ENCODE results near the gene CAMTA1.

CAMTA1 gene

DNA sequence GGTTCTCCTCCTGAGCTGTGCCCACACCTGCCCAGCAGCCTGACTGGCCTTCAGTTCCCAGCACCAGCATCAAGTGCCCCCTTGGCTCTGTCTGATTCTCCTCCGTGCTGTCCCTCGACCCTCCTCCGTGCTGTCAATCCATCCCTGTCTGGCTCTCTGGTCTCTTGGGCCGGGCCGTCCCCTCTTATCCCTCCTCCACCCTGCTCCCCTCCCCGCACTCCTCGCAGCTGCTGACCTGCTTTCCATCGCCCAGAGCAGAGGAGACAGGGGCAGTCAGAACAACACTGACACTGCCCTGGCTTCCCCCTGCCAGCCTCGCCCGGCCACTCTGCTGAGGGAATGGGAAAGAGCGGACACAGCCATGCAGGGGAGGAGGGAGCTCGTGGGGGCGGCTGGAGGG, 267.4 kb downstream of the CAMTA1 start:
- Histone ChIP-seq H3K4me1 (ENCODE audit: insufficient read depth, poor library complexity, severe bottlenecking) (no peaks in the 10 kb centered on the region), H3K36me3 (ENCODE audit: low read depth) (no peaks in the 10 kb centered on the region), H3K9me3 (ENCODE audit: severe bottlenecking) (no peaks in the 10 kb centered on the region), H3K27ac (ENCODE audit: poor library complexity, severe bottlenecking) (no peak overlapping the region), H3K27me3 (ENCODE audit: insufficient read depth, poor library complexity, severe bottlenecking) (no peaks in the 10 kb centered on the region), H3K4me3 (ENCODE audit: severe bottlenecking) (no peak overlapping the region)
- DNase-seq (ENCODE audit: low spot score) = no peak
- TF ChIP-seq, protein P1, sequence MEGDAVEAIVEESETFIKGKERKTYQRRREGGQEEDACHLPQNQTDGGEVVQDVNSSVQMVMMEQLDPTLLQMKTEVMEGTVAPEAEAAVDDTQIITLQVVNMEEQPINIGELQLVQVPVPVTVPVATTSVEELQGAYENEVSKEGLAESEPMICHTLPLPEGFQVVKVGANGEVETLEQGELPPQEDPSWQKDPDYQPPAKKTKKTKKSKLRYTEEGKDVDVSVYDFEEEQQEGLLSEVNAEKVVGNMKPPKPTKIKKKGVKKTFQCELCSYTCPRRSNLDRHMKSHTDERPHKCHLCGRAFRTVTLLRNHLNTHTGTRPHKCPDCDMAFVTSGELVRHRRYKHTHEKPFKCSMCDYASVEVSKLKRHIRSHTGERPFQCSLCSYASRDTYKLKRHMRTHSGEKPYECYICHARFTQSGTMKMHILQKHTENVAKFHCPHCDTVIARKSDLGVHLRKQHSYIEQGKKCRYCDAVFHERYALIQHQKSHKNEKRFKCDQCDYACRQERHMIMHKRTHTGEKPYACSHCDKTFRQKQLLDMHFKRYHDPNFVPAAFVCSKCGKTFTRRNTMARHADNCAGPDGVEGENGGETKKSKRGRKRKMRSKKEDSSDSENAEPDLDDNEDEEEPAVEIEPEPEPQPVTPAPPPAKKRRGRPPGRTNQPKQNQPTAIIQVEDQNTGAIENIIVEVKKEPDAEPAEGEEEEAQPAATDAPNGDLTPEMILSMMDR (IDR thresholded peaks at IDR 0.05; ENCODE audit: poor library complexity, severe bottlenecking) = no peak
- no peak for ATAC-seq (ENCODE audit: low read depth)

DNA sequence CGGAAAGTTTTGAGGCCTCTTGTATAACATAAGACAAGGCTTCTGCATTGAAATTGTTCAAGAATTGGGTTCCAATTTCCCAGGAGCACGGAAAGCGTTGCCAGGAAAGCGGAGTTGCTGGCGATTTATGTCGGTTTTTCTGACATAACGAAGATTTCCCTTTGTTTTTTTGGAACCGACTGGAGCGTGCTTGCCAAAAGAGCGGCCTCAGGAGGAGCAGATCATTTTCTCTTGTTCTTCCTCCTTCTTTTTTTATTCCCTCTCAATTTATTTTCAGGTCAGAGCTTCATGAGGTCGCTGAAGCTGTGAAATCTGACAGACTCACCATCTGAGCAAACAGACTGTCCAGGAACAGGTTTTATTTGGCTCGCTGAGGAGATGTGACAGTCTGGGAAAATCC, 275.5 kb downstream of the CAMTA1 start:
- no peak for ATAC-seq (ENCODE audit: low read depth)
- Histone ChIP-seq H3K27ac (ENCODE audit: poor library complexity, severe bottlenecking) (no peak overlapping the region), H3K4me1 (ENCODE audit: insufficient read depth, poor library complexity, severe bottlenecking) (no peaks in the 10 kb centered on the region)

DNA sequence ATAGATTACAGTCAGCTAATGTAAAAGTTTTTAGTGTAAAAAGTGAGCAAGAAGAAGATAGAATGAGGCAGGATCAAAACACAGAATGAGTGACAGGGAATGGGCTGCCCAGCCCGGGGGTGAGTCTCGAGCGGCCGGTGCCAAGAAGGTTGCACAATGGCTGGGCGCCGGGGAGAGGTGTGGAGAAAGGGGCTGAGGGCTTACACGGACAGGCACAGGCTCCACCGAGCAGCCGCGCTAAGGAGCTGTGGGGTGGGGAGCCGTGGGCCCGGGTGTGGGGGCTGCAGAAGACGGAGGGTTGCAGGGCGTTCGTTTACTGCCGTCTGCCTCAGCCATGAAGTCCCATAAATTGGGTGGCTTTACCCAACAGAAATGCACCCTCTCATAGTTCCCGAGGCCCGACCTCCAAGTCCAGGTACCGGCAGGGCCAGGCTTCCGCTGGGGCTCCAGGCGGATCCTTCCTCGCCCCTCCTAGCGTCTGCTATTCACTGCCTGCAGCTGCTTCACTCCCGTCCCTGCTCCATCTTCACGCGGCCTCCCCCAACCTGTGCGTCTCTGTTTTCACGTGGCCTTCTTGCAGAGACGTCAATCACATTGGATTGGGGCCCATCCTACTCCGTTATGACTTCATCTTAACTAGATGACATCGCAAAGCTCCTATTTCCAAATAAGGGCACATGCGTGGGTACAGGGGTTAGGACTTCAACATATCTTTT, 277.2 kb downstream of the CAMTA1 start:
- no peaks in the 10 kb centered on the region for H3K4me1 ChIP-seq (ENCODE audit: insufficient read depth, poor library complexity, severe bottlenecking)
- DNase-seq (ENCODE audit: low spot score) (no peak), ATAC-seq (ENCODE audit: low read depth) (no peak)
- H3K27ac ChIP-seq (ENCODE audit: poor library complexity, severe bottlenecking) = no peak overlapping the region
- TF ChIP-seq, protein P1 (IDR thresholded peaks at IDR 0.05; ENCODE audit: poor library complexity, severe bottlenecking) = no peak
- no peaks in the 10 kb centered on the region for H3K27me3 ChIP-seq (ENCODE audit: insufficient read depth, poor library complexity, severe bottlenecking)
- no peak overlapping the region for H3K4me3 ChIP-seq (ENCODE audit: severe bottlenecking)
- no peaks in the 10 kb centered on the region for H3K9me3 ChIP-seq (ENCODE audit: severe bottlenecking)
- no peaks in the 10 kb centered on the region for H3K36me3 ChIP-seq (ENCODE audit: low read depth)

More for the DNA sequence above, 275.5 kb downstream of the CAMTA1 start:
- TF ChIP-seq, protein P1 (IDR thresholded peaks at IDR 0.05; ENCODE audit: poor library complexity, severe bottlenecking) = no peak
- Histone ChIP-seq H3K27me3 (ENCODE audit: insufficient read depth, poor library complexity, severe bottlenecking) (no peaks in the 10 kb centered on the region), H3K9me3 (ENCODE audit: severe bottlenecking) (no peaks in the 10 kb centered on the region), H3K36me3 (ENCODE audit: low read depth) (no peaks in the 10 kb centered on the region), H3K4me3 (ENCODE audit: severe bottlenecking) (no peak overlapping the region)
- DNase-seq (ENCODE audit: low spot score) = no peak

DNA sequence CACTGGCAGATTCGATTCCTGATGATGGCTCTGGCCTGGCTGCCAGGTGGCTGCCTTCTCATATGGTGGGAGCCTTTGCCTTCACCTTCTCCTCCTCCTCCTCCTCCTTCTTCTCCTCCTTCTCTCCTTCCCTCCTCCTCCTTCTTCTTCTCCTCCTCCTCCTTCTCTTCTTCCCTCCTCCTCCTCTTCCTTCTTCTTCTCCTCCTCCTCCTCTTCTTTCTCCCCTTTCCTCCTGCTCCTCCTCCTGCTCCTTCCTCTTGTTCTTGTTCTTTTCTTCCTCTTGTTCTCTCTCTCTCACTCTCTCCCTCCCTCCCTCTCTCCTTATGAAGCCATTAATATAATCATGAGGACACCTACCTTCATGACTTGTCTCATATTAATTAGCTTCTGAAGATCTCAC, 278.7 kb downstream of the CAMTA1 start:
- DNase-seq (ENCODE audit: low spot score) (no peak), ATAC-seq (ENCODE audit: low read depth) (no peak)
- Histone ChIP-seq H3K27me3 (ENCODE audit: insufficient read depth, poor library complexity, severe bottlenecking) (no peaks in the 10 kb centered on the region), H3K4me1 (ENCODE audit: insufficient read depth, poor library complexity, severe bottlenecking) (no peaks in the 10 kb centered on the region), H3K4me3 (ENCODE audit: severe bottlenecking) (no peak overlapping the region), H3K9me3 (ENCODE audit: severe bottlenecking) (no peaks in the 10 kb centered on the region), H3K36me3 (ENCODE audit: low read depth) (no peaks in the 10 kb centered on the region), H3K27ac (ENCODE audit: poor library complexity, severe bottlenecking) (no peak overlapping the region)
- TF ChIP-seq, protein P1 (IDR thresholded peaks at IDR 0.05; ENCODE audit: poor library complexity, severe bottlenecking) = no peak

DNA sequence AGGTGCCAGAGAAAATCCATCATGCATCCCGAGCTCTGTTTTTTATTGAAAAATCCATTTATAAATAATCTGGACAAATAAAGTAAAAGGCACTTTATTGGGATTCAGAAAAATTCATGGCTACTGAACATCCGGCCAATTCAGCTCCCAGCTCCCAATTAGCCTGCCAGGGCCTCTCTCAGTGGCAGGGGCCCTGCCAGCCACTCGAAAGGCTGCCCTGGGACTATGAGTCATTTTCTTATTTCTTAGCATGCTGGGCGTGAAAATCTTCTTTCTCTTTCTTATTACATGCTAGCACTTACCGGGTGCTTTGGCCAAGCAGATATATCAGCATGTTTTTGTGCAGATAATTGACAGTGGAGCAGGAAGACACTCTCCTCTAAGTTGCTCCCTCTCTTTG, 283.3 kb downstream of the CAMTA1 start:
- Histone ChIP-seq H3K9me3 (ENCODE audit: severe bottlenecking) (no peaks in the 10 kb centered on the region), H3K4me1 (ENCODE audit: insufficient read depth, poor library complexity, severe bottlenecking) (no peaks in the 10 kb centered on the region), H3K27me3 (ENCODE audit: insufficient read depth, poor library complexity, severe bottlenecking) (no peaks in the 10 kb centered on the region), H3K27ac (ENCODE audit: poor library complexity, severe bottlenecking) (no peak overlapping the region), H3K4me3 (ENCODE audit: severe bottlenecking) (no peak overlapping the region), H3K36me3 (ENCODE audit: low read depth) (no peaks in the 10 kb centered on the region)
- no peak for ATAC-seq (ENCODE audit: low read depth)
- no peak for DNase-seq (ENCODE audit: low spot score)
- TF ChIP-seq, protein P1 (IDR thresholded peaks at IDR 0.05; ENCODE audit: poor library complexity, severe bottlenecking) = no peak

All from RWPE2 (cell line).